ENCODE results near the gene SLC16A5.

SLC16A5 gene

GRCh38 chr17:75142236-75142971 is 54.6 kb downstream of the SLC16A5 start:
- DNase-seq (ENCODE audit: low spot score in 2 of 2) (no peak), ATAC-seq (replicated peaks; ENCODE audit: extremely low read depth, poor library complexity, severe bottlenecking) (no peak)
- no peak overlapping the region for H3K27ac Mint-ChIP-seq (ENCODE audit: low read depth)
- no peaks in the 10 kb centered on the region for H3K9me3 Mint-ChIP-seq
- H3K4me1 Mint-ChIP-seq = peaks cover 17% of the 10 kb centered on the region
- no peaks in the 10 kb centered on the region for H3K27me3 Mint-ChIP-seq
- peaks cover 22% of the 10 kb centered on the region for H3K36me3 Mint-ChIP-seq (ENCODE audit: insufficient read depth)
- no peak overlapping the region for H3K4me3 Mint-ChIP-seq

- H3K4me3 Mint-ChIP-seq = no peak overlapping the region
- H3K27me3 Mint-ChIP-seq = no peaks in the 10 kb centered on the region
- H3K4me1 Mint-ChIP-seq = peaks cover 27% of the 10 kb centered on the region
- H3K36me3 Mint-ChIP-seq (ENCODE audit: insufficient read depth) = peaks cover 29% of the 10 kb centered on the region
- no peak overlapping the region for H3K27ac Mint-ChIP-seq (ENCODE audit: low read depth)
- no peaks in the 10 kb centered on the region for H3K9me3 Mint-ChIP-seq
- DNase-seq (ENCODE audit: low spot score in 2 of 2) (no peak), ATAC-seq (replicated peaks; ENCODE audit: extremely low read depth, poor library complexity, severe bottlenecking) (no peak)
Measured at GRCh38 chr17:75144816-75145512, 57.2 kb downstream of the SLC16A5 start.

GRCh38 chr17:75146592-75146991 is 58.8 kb downstream of the SLC16A5 start:
- no peak for DNase-seq (ENCODE audit: low spot score in 2 of 2)
- Mint-ChIP-seq H3K4me1 (peaks cover 13% of the 10 kb centered on the region), H3K27me3 (no peaks in the 10 kb centered on the region), H3K9me3 (no peaks in the 10 kb centered on the region), H3K27ac (ENCODE audit: low read depth) (no peak overlapping the region), H3K4me3 (no peak overlapping the region), H3K36me3 (ENCODE audit: insufficient read depth) (peaks cover 29% of the 10 kb centered on the region)
- ATAC-seq (replicated peaks; ENCODE audit: extremely low read depth, poor library complexity, severe bottlenecking) = no peak

- H3K36me3 Mint-ChIP-seq (ENCODE audit: insufficient read depth) = peaks cover 31% of the 10 kb centered on the region
- peak overlapping the region; percentile 50 for H3K27ac Mint-ChIP-seq (ENCODE audit: low read depth)
- DNase-seq (ENCODE audit: low spot score in 2 of 2) = no peak
- H3K27me3 Mint-ChIP-seq = no peaks in the 10 kb centered on the region
- H3K9me3 Mint-ChIP-seq = no peaks in the 10 kb centered on the region
- H3K4me1 Mint-ChIP-seq = peaks cover 22% of the 10 kb centered on the region
- no peak for ATAC-seq (replicated peaks; ENCODE audit: extremely low read depth, poor library complexity, severe bottlenecking)
- no peak overlapping the region for H3K4me3 Mint-ChIP-seq
Measured at GRCh38 chr17:75147878-75148546, 60.3 kb downstream of the SLC16A5 start.

- no peak for ATAC-seq (replicated peaks; ENCODE audit: extremely low read depth, poor library complexity, severe bottlenecking)
- Mint-ChIP-seq H3K4me3 (peak overlapping the region; percentile 94), H3K4me1 (peaks cover 39% of the 10 kb centered on the region), H3K27ac (ENCODE audit: low read depth) (peak overlapping the region; percentile 65), H3K36me3 (ENCODE audit: insufficient read depth) (peaks cover 28% of the 10 kb centered on the region), H3K9me3 (no peaks in the 10 kb centered on the region), H3K27me3 (no peaks in the 10 kb centered on the region)
- no peak for DNase-seq (ENCODE audit: low spot score in 2 of 2)
Measured at GRCh38 chr17:75151930-75152329, 64.2 kb downstream of the SLC16A5 start.

- H3K27me3 Mint-ChIP-seq = no peaks in the 10 kb centered on the region
- ATAC-seq (replicated peaks; ENCODE audit: extremely low read depth, poor library complexity, severe bottlenecking) (no peak), DNase-seq (ENCODE audit: low spot score in 2 of 2) (no peak)
- H3K4me1 Mint-ChIP-seq = peaks cover 39% of the 10 kb centered on the region
- H3K36me3 Mint-ChIP-seq (ENCODE audit: insufficient read depth) = peaks cover 22% of the 10 kb centered on the region
- peak overlapping the region; percentile 94 for H3K4me3 Mint-ChIP-seq
- peak overlapping the region; percentile 65 for H3K27ac Mint-ChIP-seq (ENCODE audit: low read depth)
- no peaks in the 10 kb centered on the region for H3K9me3 Mint-ChIP-seq
Measured at GRCh38 chr17:75152523-75152921, 64.8 kb downstream of the SLC16A5 start.

- peaks cover 39% of the 10 kb centered on the region for H3K4me1 Mint-ChIP-seq
- no peak for DNase-seq (ENCODE audit: low spot score in 2 of 2)
- peak overlapping the region; percentile 94 for H3K4me3 Mint-ChIP-seq
- H3K9me3 Mint-ChIP-seq = no peaks in the 10 kb centered on the region
- H3K27me3 Mint-ChIP-seq = no peaks in the 10 kb centered on the region
- peak overlapping the region; percentile 65 for H3K27ac Mint-ChIP-seq (ENCODE audit: low read depth)
- no peak for ATAC-seq (replicated peaks; ENCODE audit: extremely low read depth, poor library complexity, severe bottlenecking)
- peaks cover 22% of the 10 kb centered on the region for H3K36me3 Mint-ChIP-seq (ENCODE audit: insufficient read depth)
Measured at GRCh38 chr17:75152922-75153779, 65.4 kb downstream of the SLC16A5 start.

GRCh38 chr17:75153780-75154194 is 66.0 kb downstream of the SLC16A5 start:
- ATAC-seq (replicated peaks; ENCODE audit: extremely low read depth, poor library complexity, severe bottlenecking) (no peak), DNase-seq (ENCODE audit: low spot score in 2 of 2) (no peak)
- Mint-ChIP-seq H3K4me3 (peak overlapping the region; percentile 94), H3K4me1 (peaks cover 35% of the 10 kb centered on the region), H3K9me3 (no peaks in the 10 kb centered on the region), H3K36me3 (ENCODE audit: insufficient read depth) (peaks cover 18% of the 10 kb centered on the region), H3K27me3 (no peaks in the 10 kb centered on the region), H3K27ac (ENCODE audit: low read depth) (peak overlapping the region; percentile 65)

GRCh38 chr17:75154195-75155106 is 66.7 kb downstream of the SLC16A5 start, which contains the start of gene JPT1:
TSS of gene JPT1 (minus strand) at chr17:75154512. CDS start at chr17:75154397, 115 bp downstream.
- peak within 1 kb of the TSS; percentile 65 for H3K27ac Mint-ChIP-seq (ENCODE audit: low read depth)
- H3K36me3 Mint-ChIP-seq (ENCODE audit: insufficient read depth) = peaks cover 18% of the 10 kb centered on the region
- no peaks in the 10 kb centered on the region for H3K27me3 Mint-ChIP-seq
- peak within 1 kb of the TSS; percentile 94 for H3K4me3 Mint-ChIP-seq
- H3K4me1 Mint-ChIP-seq = peaks cover 33% of the 10 kb centered on the region
- no peaks in the 10 kb centered on the region for H3K9me3 Mint-ChIP-seq
- ATAC-seq (replicated peaks; ENCODE audit: extremely low read depth, poor library complexity, severe bottlenecking) (peak; percentile 99), DNase-seq (ENCODE audit: low spot score in 2 of 2) (peak; percentile 81 to 91)

GRCh38 chr17:75155191-75155601 is 67.4 kb downstream of the SLC16A5 start:
- Mint-ChIP-seq H3K36me3 (ENCODE audit: insufficient read depth) (peaks cover 18% of the 10 kb centered on the region), H3K9me3 (no peaks in the 10 kb centered on the region), H3K4me1 (peaks cover 28% of the 10 kb centered on the region), H3K4me3 (peak overlapping the region; percentile 94), H3K27ac (ENCODE audit: low read depth) (no peak overlapping the region), H3K27me3 (no peaks in the 10 kb centered on the region)
- no peak for DNase-seq (ENCODE audit: low spot score in 2 of 2)
- no peak for ATAC-seq (replicated peaks; ENCODE audit: extremely low read depth, poor library complexity, severe bottlenecking)

Measured in central memory CD8-positive, alpha-beta T cell (primary cell).